K562 (cell line): ENCODE data around the gene RNASE8. TPM values are rescaled to one million over a fixed set of nuclear protein-coding genes. Genes with fewer than 3 reads are reported as not detected.
A peak's percentile ranks its signal among the peaks of the same experiment; 100 is the strongest.

Source experiments
- ATAC-seq: fragments of 200-7000 bp; cut with Tn5 transposase; 3 replicates; pipeline ENCODE4 v1.9.1; 2020; ENCODE audit warnings: moderate library complexity
- BruUV-seq: library from RNA; stranded (reverse); fragments of 400-500 nt; replicated peaks from 2 replicates; lab custom pipeline; 2021; lab: Mats Ljungman, UMichigan
- CTCF ChIA-PET: fragments of 300-600 bp; formaldehyde crosslinking; extraction: SDS; loops from one replicate; lab custom pipeline; 2021; ENCODE audit warnings: low intra/inter-chr PET ratio; lab: Yijun Ruan, JAX
- POLR2A ChIA-PET: fragments of 300-600, 350-650 bp; sonication (Branson Sonifier 250); formaldehyde crosslinking; extraction: SDS; loops from one replicate; lab custom pipeline; 2021; ENCODE audit warnings: antibody characterized with exemption, inconsistent platforms; lab: Yijun Ruan, JAX
- DNase-seq, 4 experiments: peaks; one replicate each; pipeline versions ENCODE4 v3.0.0 to v3.0.0-alpha.2; 2011 to 2018; ENCODE audit warnings: low spot score in 3 of 4, mixed read lengths in 3 of 4; ENCODE audit errors: extremely low read depth in 1 of 4
- FAIRE-seq: peaks from 2 replicates; lab custom pipeline; 2011; peaks lifted over from hg19 to GRCh38; lab: Jason Lieb, UNC
- H2AFZ ChIP-seq: 2 replicates; pipeline ENCODE4 v1.6.0; 2011; ENCODE audit warnings: low read depth, low read length, control low read depth, inconsistent platforms
- H3K27ac ChIP-seq: fragments of 200-600 bp; 3 replicates; pipeline ENCODE4 v1.8.0; 2011; ENCODE audit warnings: low read depth, mild to moderate bottlenecking, control low read depth, inconsistent platforms, low read length, moderate library complexity, mixed read lengths; ENCODE audit errors: extremely low read depth
- H3K27me3 ChIP-seq, 2 experiments: fragments of 300-600 bp in 1 of 2; 2 replicates in 1 of 2; 3 replicates in 1 of 2; pipeline versions ENCODE4 v1.6.0 to v1.8.0; 2011; ENCODE audit warnings: inconsistent platforms in 2 of 2, low read length in 2 of 2, mild to moderate bottlenecking in 1 of 2, mixed read lengths in 1 of 2, moderate library complexity in 1 of 2; ENCODE audit not compliant: control insufficient read depth in 2 of 2, insufficient read depth in 2 of 2
- H3K36me3 ChIP-seq: fragments of 300-600 bp; 3 replicates; pipeline ENCODE4 v1.8.0; 2011; ENCODE audit warnings: mild to moderate bottlenecking, low read length, inconsistent platforms; ENCODE audit not compliant: control insufficient read depth, insufficient read depth
- H3K4me1 ChIP-seq, 2 experiments: fragments of 200-600 bp in 1 of 2; replicated peaks in 1 of 2; 2 replicates in 1 of 2; 3 replicates in 1 of 2; pipeline versions ENCODE4 v1.5.1 to v1.8.0; 2011; ENCODE audit warnings: inconsistent platforms in 2 of 2, low read length in 2 of 2, mild to moderate bottlenecking in 1 of 2, mixed read lengths in 1 of 2, moderate library complexity in 1 of 2; ENCODE audit not compliant: control insufficient read depth in 2 of 2, insufficient read depth in 2 of 2
- H3K4me2 ChIP-seq: 2 replicates; pipeline ENCODE4 v1.6.1; 2011; ENCODE audit warnings: low read length, control low read depth, inconsistent platforms, mixed read lengths; ENCODE audit not compliant: insufficient read depth
- H3K4me3 ChIP-seq: fragments of 200-600 bp; sonication (generic), shearing (Covaris generic); 2 replicates; pipeline ENCODE4 v1.5.1; 2016; ENCODE audit warnings: control low read depth, inconsistent platforms
- H3K79me2 ChIP-seq: fragments of 200-600 bp; 3 replicates; pipeline ENCODE4 v1.8.0; 2011; ENCODE audit warnings: low read length, inconsistent platforms; ENCODE audit not compliant: control insufficient read depth, insufficient read depth
- H3K9ac ChIP-seq, 2 experiments: 2 replicates each; pipeline versions ENCODE4 v1.6.0 to v1.6.1; 2011; ENCODE audit warnings: low read depth in 2 of 2, low read length in 2 of 2, control low read depth in 1 of 2, inconsistent platforms in 1 of 2, mild to moderate bottlenecking in 1 of 2, mixed read lengths in 1 of 2; ENCODE audit not compliant: insufficient read depth in 1 of 2
- H3K9me1 ChIP-seq: one replicate; pipeline ENCODE4 v1.6.0; 2011; ENCODE audit warnings: inconsistent platforms, mild to moderate bottlenecking, low read length, moderate library complexity; ENCODE audit not compliant: control insufficient read depth, insufficient read depth
- H3K9me3 ChIP-seq: replicated peaks from 2 replicates; pipeline ENCODE4 v1.5.1; 2011; ENCODE audit warnings: low read depth, low read length, inconsistent platforms; ENCODE audit not compliant: control insufficient read depth, insufficient read depth
- H4K20me1 ChIP-seq: replicated peaks from 2 replicates; pipeline ENCODE4 v1.6.1; 2011; ENCODE audit warnings: low read length, inconsistent platforms, mixed read lengths; ENCODE audit not compliant: control insufficient read depth, insufficient read depth
- DMBX1 ChIP-seq: fragments of 250-450 bp; sonication (Bioruptor Pico); IDR thresholded peaks from 2 replicates; pipeline ENCODE4 v1.8.0; 2022; ENCODE audit warnings: inconsistent platforms, mild to moderate bottlenecking, moderate library complexity, borderline replicate concordance
- HDGF ChIP-seq: fragments of 450-650 bp; IDR thresholded peaks from 2 replicates; pipeline ENCODE4 v1.6.1; 2016
- HIVEP1 ChIP-seq: fragments of 250-450 bp; sonication (Bioruptor Pico); IDR thresholded peaks from 2 replicates; pipeline ENCODE4 v1.4.0; 2020; ENCODE audit warnings: mild to moderate bottlenecking
- MNT ChIP-seq, 2 experiments: fragments of 450-650 bp; conservative IDR thresholded peaks; 2 replicates each; pipeline ENCODE4 v1.6.1; 2017; ENCODE audit warnings: mild to moderate bottlenecking in 2 of 2, moderate library complexity in 2 of 2
- NCOA6 ChIP-seq: fragments of 450-650 bp; IDR thresholded peaks from 2 replicates; pipeline ENCODE4 v1.6.1; 2017; ENCODE audit warnings: mild to moderate bottlenecking
- NCOR1 ChIP-seq: fragments of 450-650 bp; IDR thresholded peaks from 2 replicates; pipeline ENCODE4 v1.6.1; 2016; ENCODE audit warnings: mild to moderate bottlenecking, moderate library complexity
- REST ChIP-seq, 2 experiments: fragments of 450-650 bp; formaldehyde crosslinking in 1 of 2; IDR thresholded peaks; 2 replicates each; pipeline versions ENCODE4 v1.4.0 to v1.6.1; 2014 to 2020; ENCODE audit warnings: mild to moderate bottlenecking in 2 of 2, borderline replicate concordance in 1 of 2, low read depth in 1 of 2
- SMARCE1 ChIP-seq: fragments of 450-650 bp; IDR thresholded peaks from 2 replicates; pipeline ENCODE4 v1.7.1; 2016; ENCODE audit warnings: mild to moderate bottlenecking
- TARDBP ChIP-seq: fragments of 450-650 bp; IDR thresholded peaks from 2 replicates; pipeline ENCODE4 v1.6.1; 2016
- THAP7 ChIP-seq: fragments of 250-450 bp; sonication (Bioruptor Pico); IDR thresholded peaks from 2 replicates; pipeline ENCODE4 v1.5.0; 2021
- WGBS: fragments of 100-300 bp; shearing (Covaris generic); methylation state at CpG from one replicate; pipeline ENCODE4 v1.1.6; 2016; ENCODE audit warnings: low coverage, mixed read lengths; ENCODE audit not compliant: insufficient coverage; ENCODE audit errors: missing lambda C conversion rate; 5-methylcytosine and 5-hydroxymethylcytosine counted together
- in situ Hi-C: fragments of 300-500 bp; cut with MboI; formaldehyde crosslinking; loops from 4 replicates; pipeline ENCODE4 v1.15.0; 2018; ENCODE audit warnings: inconsistent platforms, mixed read lengths
- intact Hi-C: fragments of 100-400 bp; cut with micrococcal nuclease; formaldehyde crosslinking; loops from 2 replicates; pipeline ENCODE4 v1.14.2; 2022
- polyA plus RNA-seq, 8 experiments: library from polyadenylated mRNA; depleted of rRNA in 4 of 8; stranded (reverse) in 5 of 8; unstranded in 3 of 8; fragments of >200 nt; fragmentation: Nextera tagmentation in 2 of 8; fragmentation: Illumina TruSeq in 1 of 8; extraction: Ambion mirVana in 2 of 8; extraction: Trizol in 1 of 8; gene quantifications; 2 replicates each; pipeline versions ENCODE4 v1.2.1 to v1.2.3, GENCODE V29; 2011 to 2014; ENCODE audit warnings: inconsistent platforms in 1 of 8, missing spikeins in 1 of 8
- total RNA-seq, 7 experiments: library from RNA; depleted of rRNA in 6 of 7; stranded (reverse); fragments of >200 nt in 6 of 7; fragmentation: Illumina TruSeq in 2 of 7; extraction: Trizol in 2 of 7; gene quantifications; 2 replicates each; pipeline versions ENCODE4 v1.2.1 to v1.2.3, GENCODE V29; 2011 to 2021; ENCODE audit warnings: low replicate concordance in 1 of 7

Gene RNASE8
- total and polyA plus RNA-seq, 9 of the 15 experiments (the other 6 are each of a cell fraction or from before 2014, with no cell fraction given): not detected

- H3K4me1 ChIP-seq: peaks cover 11 to 23% of the 10 kb centered on the region in 2 experiments; a peak in 4 of 5 replicates
- H3K27ac ChIP-seq: no peak overlapping the region
- no peak overlapping the region for H2AFZ ChIP-seq
- no TSS peak for BruUV-seq
- no peaks in the 10 kb centered on the region for H3K79me2 ChIP-seq
- in situ Hi-C loops: no loop called here
- FAIRE-seq (peak; percentile 44), ATAC-seq (peak; percentile 30; the same call in 1 of the 3 replicates), DNase-seq (peak in 1 of 4 experiments; percentile 28)
- H3K4me2 ChIP-seq: no peak overlapping the region
- H3K36me3 ChIP-seq: peaks cover 5% of the 10 kb centered on the region; the same call in 1 of the 3 replicates
- no peaks in the 10 kb centered on the region for H3K9me1 ChIP-seq
- H3K4me3 ChIP-seq: no peak overlapping the region
- H3K27me3 ChIP-seq: no peaks in the 10 kb centered on the region
- intact Hi-C loops: loop anchor here (2.0 kb wide), 1 partner anchor 81 kb away; no protein-coding TSS in a partner anchor
- H4K20me1 ChIP-seq: no peaks in the 10 kb centered on the region
- POLR2A ChIA-PET: interaction anchor here (0.6 to 1.7 kb wide), 3 partner anchors 18 to 92 kb away, joined by 3 to 6 read pairs (median 3); no protein-coding TSS in a partner anchor
- 21% methylated on average over 4 of the region's 6 CpGs for WGBS
- no peaks in the 10 kb centered on the region for H3K9me3 ChIP-seq
- H3K9ac ChIP-seq: no peak overlapping the region
- CTCF ChIA-PET: interaction anchor here (0.6 to 1.1 kb wide), 3 partner anchors 81 to 462 kb away, joined by 3 to 4 read pairs (median 4); partner anchors contain the start of gene RNASE4
- TF ChIP-seq NCOR1 (no peak), TARDBP (no peak), NCOA6 (peak; percentile 52; the same call in 1 of the 2 replicates), REST (IDR thresholded peaks at IDR 0.05; ENCODE audit: borderline replicate concordance) (peak; percentile 99), REST (CRISPR knock-in tag; IDR thresholded peaks at IDR 0.05; ENCODE audit: low read depth) (peak; percentile 92), SMARCE1 (no peak), HDGF (no peak), MNT (conservative IDR thresholded peaks at IDR 0.05) (0 out of 4 replicates have a peak, but pooled peaks of 1 of the 2 experiments have one; percentile 19), DMBX1 (CRISPR knock-in tag) (peak; percentile 37; the same call in 1 of the 2 replicates), HIVEP1 (CRISPR knock-in tag) (no peak), THAP7 (CRISPR knock-in tag) (no peak)
These were observed 38.0 kb downstream of the RNASE8 start for GRCh38 chr14:21095430-21096205.
